HCT116 (cell line): Measurements from ENCODE around the gene POC1A. TPM values are rescaled to one million over a fixed set of nuclear protein-coding genes. Genes with fewer than 3 reads are reported as not detected.

Experiments
- ATAC-seq: fragments of 200-7000 bp; cut with Tn5 transposase; 2 replicates; pipeline ENCODE4 v1.9.1; 2020; ENCODE audit warnings: mild to moderate bottlenecking, moderate library complexity
- BruUV-seq: library from RNA; stranded (reverse); fragments of 400-500 nt; replicated peaks from 2 replicates; lab custom pipeline; 2021; lab: Mats Ljungman, UMichigan
- CTCF ChIA-PET: fragments of 300-600 bp; sonication (Branson Sonifier 250); formaldehyde crosslinking; loops from one replicate; lab custom pipeline; 2021; ENCODE audit warnings: antibody characterized with exemption; lab: Charles Lee
- POLR2A ChIA-PET: fragments of 300-600, 350-600 bp; sonication (Branson Sonifier 250); formaldehyde crosslinking; loops from one replicate; lab custom pipeline; 2021; ENCODE audit warnings: antibody characterized with exemption; lab: Charles Lee
- RAD21 ChIA-PET, 2 experiments: fragments of 300-600 bp; sonication (Branson Sonifier 250); formaldehyde crosslinking; loops; one replicate each; lab custom pipeline; 2023; ENCODE audit warnings: low total read pairs in 2 of 2; ENCODE audit not compliant: uncharacterized antibody in 2 of 2, unreplicated experiment in 2 of 2, low non-redundant PET in 1 of 2; lab: Charles Lee
- DNase-seq: peaks from one replicate; pipeline ENCODE4 v3.0.0-alpha.2; 2010; ENCODE audit warnings: low read depth, low spot score
- H2AFZ ChIP-seq: fragments of 200-600 bp; shearing (Covaris generic), sonication (generic); 2 replicates; pipeline ENCODE4 v1.6.1; 2017; ENCODE audit warnings: low read depth, mixed run types, mixed read lengths, antibody characterized with exemption, low read length; ENCODE audit not compliant: poor library complexity, severe bottlenecking
- H3K27ac ChIP-seq: 2 replicates; pipeline ENCODE4 v1.5.1; 2012; ENCODE audit warnings: low read depth, low read length
- H3K27me3 ChIP-seq: fragments of 200-600 bp; sonication (generic); 2 replicates; pipeline ENCODE4 v1.6.1; 2016; ENCODE audit warnings: mixed run types, low read length, mixed read lengths; ENCODE audit not compliant: insufficient read depth
- H3K36me3 ChIP-seq, 2 experiments: fragments of 200-500 bp in 1 of 2; fragments of 200-600 bp in 1 of 2; sonication (Bioruptor generic) in 1 of 2; sonication (generic) in 1 of 2; 2 replicates each; pipeline versions ENCODE4 v1.5.1 to v1.6.1; 2014 to 2016; ENCODE audit warnings: low read length in 2 of 2, inconsistent platforms in 1 of 2, mixed read lengths in 1 of 2, mixed run types in 1 of 2; ENCODE audit not compliant: insufficient read depth in 2 of 2, control insufficient read depth in 1 of 2
- H3K4me1 ChIP-seq, 2 experiments: fragments of 200-600 bp in 1 of 2; sonication (generic) in 1 of 2; 2 replicates each; pipeline versions ENCODE4 v1.5.1 to v1.6.1; 2012 to 2017; ENCODE audit warnings: low read length in 2 of 2, inconsistent platforms in 1 of 2, mild to moderate bottlenecking in 1 of 2, mixed read lengths in 1 of 2, mixed run types in 1 of 2, moderate library complexity in 1 of 2; ENCODE audit not compliant: insufficient read depth in 2 of 2, control insufficient read depth in 1 of 2
- H3K4me2 ChIP-seq: fragments of 200-600 bp; sonication (generic); 2 replicates; pipeline ENCODE4 v1.6.1; 2017; ENCODE audit warnings: mixed run types, low read length, mixed read lengths
- H3K4me3 ChIP-seq, 2 experiments: fragments of 200-600 bp in 1 of 2; sonication (generic) in 1 of 2; replicated peaks in 1 of 2; 2 replicates each; pipeline ENCODE4 v1.5.1; 2011 to 2016; ENCODE audit warnings: low read length in 2 of 2, control low read depth in 1 of 2, low read depth in 1 of 2, mild to moderate bottlenecking in 1 of 2, mixed read lengths in 1 of 2, mixed run types in 1 of 2
- H3K79me2 ChIP-seq: fragments of 200-600 bp; sonication (generic); 2 replicates; pipeline ENCODE4 v1.6.1; 2017; ENCODE audit warnings: mild to moderate bottlenecking, mixed run types, low read length, moderate library complexity, mixed read lengths; ENCODE audit not compliant: insufficient read depth
- H3K9ac ChIP-seq: fragments of 200-600 bp; sonication (generic); 2 replicates; pipeline ENCODE4 v1.6.1; 2016; ENCODE audit warnings: low read length, mixed read lengths
- H3K9me2 ChIP-seq: fragments of 200-600 bp; sonication (generic), shearing (Covaris generic); 2 replicates; pipeline ENCODE4 v1.6.1; 2017; ENCODE audit warnings: mixed run types, mild to moderate bottlenecking, moderate library complexity; ENCODE audit not compliant: insufficient read depth
- H3K9me3 ChIP-seq, 2 experiments: fragments of 200-500 bp in 1 of 2; fragments of 200-600 bp in 1 of 2; sonication (Bioruptor generic) in 1 of 2; sonication (generic) in 1 of 2; 2 replicates each; pipeline ENCODE4 v1.6.1; 2014 to 2017; ENCODE audit warnings: low read length in 2 of 2, mixed read lengths in 2 of 2, inconsistent platforms in 1 of 2, low read depth in 1 of 2, mild to moderate bottlenecking in 1 of 2, mixed run types in 1 of 2, moderate library complexity in 1 of 2; ENCODE audit not compliant: control insufficient read depth in 1 of 2, insufficient read depth in 1 of 2
- H4K20me1 ChIP-seq: fragments of 200-600 bp; sonication (generic), shearing (Covaris generic); 2 replicates; pipeline ENCODE4 v1.6.1; 2017; ENCODE audit warnings: mixed run types, mild to moderate bottlenecking, moderate library complexity; ENCODE audit not compliant: insufficient read depth
- CEBPB ChIP-seq: IDR thresholded peaks from 2 replicates; pipeline ENCODE4 v1.6.1; 2012; ENCODE audit warnings: low read depth
- CTCF ChIP-seq, 3 experiments: fragments of 200-600 bp in 1 of 3; sonication (generic) in 1 of 3; IDR thresholded peaks in 2 of 3; conservative IDR thresholded peaks in 1 of 3; 2 replicates each; pipeline ENCODE4 v1.5.1; 2012 to 2017; ENCODE audit warnings: low read depth in 2 of 3, low read length in 2 of 3, antibody characterized with exemption in 1 of 3, borderline replicate concordance in 1 of 3, control low read depth in 1 of 3, mild to moderate bottlenecking in 1 of 3, mixed read lengths in 1 of 3, mixed run types in 1 of 3, moderate library complexity in 1 of 3; ENCODE audit not compliant: insufficient read depth in 1 of 3
- EGR1 ChIP-seq: IDR thresholded peaks from 2 replicates; pipeline ENCODE4 v1.6.1; 2012; ENCODE audit warnings: low read depth
- EZH2 ChIP-seq: fragments of 200-600 bp; sonication (generic); IDR thresholded peaks from 2 replicates; pipeline ENCODE4 v1.6.1; 2017; ENCODE audit warnings: antibody characterized with exemption, mixed run types
- MAX ChIP-seq: IDR thresholded peaks from 2 replicates; pipeline ENCODE4 v1.6.1; 2012
- POLR2A ChIP-seq: IDR thresholded peaks from 2 replicates; pipeline ENCODE4 v1.7.0; 2011; ENCODE audit warnings: borderline replicate concordance; ENCODE audit not compliant: insufficient read depth, insufficient read length; ENCODE audit errors: extremely low read depth
- POLR2AphosphoS5 ChIP-seq: IDR thresholded peaks from 2 replicates; pipeline ENCODE4 v1.6.1; 2011; ENCODE audit warnings: mild to moderate bottlenecking, low read depth, low read length, moderate library complexity
- RAD21 ChIP-seq: IDR thresholded peaks from 2 replicates; pipeline ENCODE4 v1.6.1; 2012; ENCODE audit warnings: low read depth, mild to moderate bottlenecking
- SIN3A ChIP-seq: IDR thresholded peaks from 2 replicates; pipeline ENCODE4 v1.6.1; 2012; ENCODE audit warnings: low read depth
- SP1 ChIP-seq: IDR thresholded peaks from 2 replicates; pipeline ENCODE4 v1.6.1; 2012; ENCODE audit warnings: low read depth
- SRF ChIP-seq: IDR thresholded peaks from 2 replicates; pipeline ENCODE4 v1.6.1; 2012; ENCODE audit warnings: low read depth
- ZFX ChIP-seq: fragments of 450-650 bp; IDR thresholded peaks from 2 replicates; pipeline ENCODE4 v1.6.1; 2017
- intact Hi-C: fragments of 100-400 bp; cut with micrococcal nuclease; formaldehyde crosslinking; loops from 2 replicates; pipeline ENCODE4 v1.10.0; 2022
- total RNA-seq: library from RNA; stranded (reverse); gene quantifications from one replicate; pipeline ENCODE4 v1.2.1, GENCODE V29; 2021; ENCODE audit not compliant: unreplicated experiment
- TF ChIP-seq, protein P1 (sequence below): IDR thresholded peaks from 2 replicates; pipeline ENCODE4 v1.6.1; 2012

POC1A gene
- total RNA-seq, 1 experiment from 2014 or later, result 34.0 TPM

- DNase-seq (no peak), ATAC-seq (no peak)
- Histone ChIP-seq H3K9ac (no peak overlapping the region), H3K36me3 (peaks cover 7 to 31% of the 10 kb centered on the region in 2 experiments; a peak in 2 of 4 replicates), H3K79me2 (no peaks in the 10 kb centered on the region), H3K27me3 (no peaks in the 10 kb centered on the region), H3K9me2 (no peaks in the 10 kb centered on the region), H4K20me1 (no peaks in the 10 kb centered on the region), H3K4me1 (peaks cover 5 to 9% of the 10 kb centered on the region in 2 experiments; a peak in 3 of 4 replicates), H3K4me3 (no peak overlapping the region), H2AFZ (no peak overlapping the region), H3K9me3 (no peaks in the 10 kb centered on the region), H3K4me2 (no peak overlapping the region), H3K27ac (no peak overlapping the region)
- CTCF ChIA-PET, result interaction anchor here (2.2 to 2.3 kb wide), 2 partner anchors 68 to 120 kb away, joined by 13 to 18 read pairs; no protein-coding TSS in a partner anchor
- POLR2A ChIA-PET, result no interaction called here
- no TSS peak for BruUV-seq
- intact Hi-C loops, result loop anchor here (2.0 kb wide), 1 partner anchor 69 kb away; no protein-coding TSS in a partner anchor
- RAD21 ChIA-PET, result no interaction called here
- no peak for TF ChIP-seq RAD21
- no peak for TF ChIP-seq ZFX
- TF ChIP-seq SP1, result no peak
- TF ChIP-seq SIN3A, result no peak
- TF ChIP-seq MAX, result no peak
- TF ChIP-seq, protein P1, sequence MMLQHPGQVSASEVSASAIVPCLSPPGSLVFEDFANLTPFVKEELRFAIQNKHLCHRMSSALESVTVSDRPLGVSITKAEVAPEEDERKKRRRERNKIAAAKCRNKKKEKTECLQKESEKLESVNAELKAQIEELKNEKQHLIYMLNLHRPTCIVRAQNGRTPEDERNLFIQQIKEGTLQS, result no peak
- no peak for TF ChIP-seq POLR2AphosphoS5
- no peak for TF ChIP-seq POLR2A
These were observed 32.4 kb downstream of the POC1A start for GRCh38 chr3:52121813-52122212.

DNA sequence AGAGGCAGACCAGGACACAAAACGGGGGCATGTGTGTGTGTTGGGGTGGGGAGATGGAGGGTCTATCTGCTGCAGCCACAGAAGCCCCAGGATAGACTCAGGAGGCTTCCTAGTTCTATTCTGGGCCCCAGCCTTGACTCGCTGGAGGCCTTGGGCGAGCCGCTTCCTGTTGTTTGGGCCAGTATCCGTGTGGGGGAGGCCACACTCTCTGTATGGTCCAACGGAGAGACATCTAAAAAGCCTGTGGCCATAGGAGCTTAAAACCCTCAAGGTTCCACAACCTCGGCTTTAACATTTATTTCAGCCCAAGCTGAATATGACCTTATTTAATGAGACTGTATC, 32.8 kb downstream of the POC1A start:
- BruUV-seq, result no TSS peak
- ATAC-seq (no peak), DNase-seq (no peak)
- CTCF ChIA-PET, result no interaction called here
- Histone ChIP-seq H4K20me1 (no peaks in the 10 kb centered on the region), H3K9ac (no peak overlapping the region), H3K4me1 (peaks cover 1 to 5% of the 10 kb centered on the region in 2 experiments; a peak in 3 of 4 replicates), H3K27me3 (no peaks in the 10 kb centered on the region), H3K9me3 (no peaks in the 10 kb centered on the region), H3K79me2 (no peaks in the 10 kb centered on the region), H2AFZ (no peak overlapping the region), H3K9me2 (no peaks in the 10 kb centered on the region), H3K36me3 (peaks cover 7 to 31% of the 10 kb centered on the region in 2 experiments; a peak in 2 of 4 replicates), H3K4me2 (no peak overlapping the region), H3K4me3 (no peak overlapping the region), H3K27ac (no peak overlapping the region)
- intact Hi-C loops, result no loop called here
- POLR2A ChIA-PET, result no interaction called here
- no peak for TF ChIP-seq CTCF (IDR thresholded peaks at IDR 0.05 in 2 of 3, conservative IDR thresholded peaks at IDR 0.05 in 1 of 3; ENCODE audit: borderline replicate concordance in 1 of 3, insufficient read depth in 1 of 3, low read depth in 2 of 3, low read length in 2 of 3)
- no peak for TF ChIP-seq EZH2
- no peak for TF ChIP-seq CEBPB
- no peak for TF ChIP-seq MAX
- no peak for TF ChIP-seq SRF
- TF ChIP-seq EGR1, result no peak
- RAD21 ChIA-PET, result no interaction called here
